K562 (cell line): ENCODE results near the gene ENTPD6. TPM values are rescaled to one million over a fixed set of nuclear protein-coding genes. Genes with fewer than 3 reads are reported as not detected.

Experiments used
- ATAC-seq: fragments of 200-7000 bp; cut with Tn5 transposase; 3 replicates; pipeline ENCODE4 v1.9.1; 2020; ENCODE audit warnings: moderate library complexity
- BruUV-seq: library from RNA; stranded (reverse); fragments of 400-500 nt; replicated peaks from 2 replicates; lab custom pipeline; 2021; lab: Mats Ljungman, UMichigan
- CTCF ChIA-PET: fragments of 300-600 bp; formaldehyde crosslinking; extraction: SDS; loops from one replicate; lab custom pipeline; 2021; ENCODE audit warnings: low intra/inter-chr PET ratio; lab: Yijun Ruan, JAX
- POLR2A ChIA-PET: fragments of 300-600, 350-650 bp; sonication (Branson Sonifier 250); formaldehyde crosslinking; extraction: SDS; loops from one replicate; lab custom pipeline; 2021; ENCODE audit warnings: antibody characterized with exemption, inconsistent platforms; lab: Yijun Ruan, JAX
- DNase-seq, 4 experiments: peaks; one replicate each; pipeline versions ENCODE4 v3.0.0 to v3.0.0-alpha.2; 2011 to 2018; ENCODE audit warnings: low spot score in 3 of 4, mixed read lengths in 3 of 4; ENCODE audit errors: extremely low read depth in 1 of 4
- FAIRE-seq: peaks from 2 replicates; lab custom pipeline; 2011; peaks lifted over from hg19 to GRCh38; lab: Jason Lieb, UNC
- H2AFZ ChIP-seq: 2 replicates; pipeline ENCODE4 v1.6.0; 2011; ENCODE audit warnings: low read depth, low read length, control low read depth, inconsistent platforms
- H3K27ac ChIP-seq: fragments of 200-600 bp; 3 replicates; pipeline ENCODE4 v1.8.0; 2011; ENCODE audit warnings: low read depth, mild to moderate bottlenecking, control low read depth, inconsistent platforms, low read length, moderate library complexity, mixed read lengths; ENCODE audit errors: extremely low read depth
- H3K27me3 ChIP-seq, 2 experiments: fragments of 300-600 bp in 1 of 2; 2 replicates in 1 of 2; 3 replicates in 1 of 2; pipeline versions ENCODE4 v1.6.0 to v1.8.0; 2011; ENCODE audit warnings: inconsistent platforms in 2 of 2, low read length in 2 of 2, mild to moderate bottlenecking in 1 of 2, mixed read lengths in 1 of 2, moderate library complexity in 1 of 2; ENCODE audit not compliant: control insufficient read depth in 2 of 2, insufficient read depth in 2 of 2
- H3K36me3 ChIP-seq: fragments of 300-600 bp; 3 replicates; pipeline ENCODE4 v1.8.0; 2011; ENCODE audit warnings: mild to moderate bottlenecking, low read length, inconsistent platforms; ENCODE audit not compliant: control insufficient read depth, insufficient read depth
- H3K4me1 ChIP-seq, 2 experiments: fragments of 200-600 bp in 1 of 2; replicated peaks in 1 of 2; 2 replicates in 1 of 2; 3 replicates in 1 of 2; pipeline versions ENCODE4 v1.5.1 to v1.8.0; 2011; ENCODE audit warnings: inconsistent platforms in 2 of 2, low read length in 2 of 2, mild to moderate bottlenecking in 1 of 2, mixed read lengths in 1 of 2, moderate library complexity in 1 of 2; ENCODE audit not compliant: control insufficient read depth in 2 of 2, insufficient read depth in 2 of 2
- H3K4me2 ChIP-seq: 2 replicates; pipeline ENCODE4 v1.6.1; 2011; ENCODE audit warnings: low read length, control low read depth, inconsistent platforms, mixed read lengths; ENCODE audit not compliant: insufficient read depth
- H3K4me3 ChIP-seq: fragments of 200-600 bp; sonication (generic), shearing (Covaris generic); 2 replicates; pipeline ENCODE4 v1.5.1; 2016; ENCODE audit warnings: control low read depth, inconsistent platforms
- H3K79me2 ChIP-seq: fragments of 200-600 bp; 3 replicates; pipeline ENCODE4 v1.8.0; 2011; ENCODE audit warnings: low read length, inconsistent platforms; ENCODE audit not compliant: control insufficient read depth, insufficient read depth
- H3K9ac ChIP-seq, 2 experiments: 2 replicates each; pipeline versions ENCODE4 v1.6.0 to v1.6.1; 2011; ENCODE audit warnings: low read depth in 2 of 2, low read length in 2 of 2, control low read depth in 1 of 2, inconsistent platforms in 1 of 2, mild to moderate bottlenecking in 1 of 2, mixed read lengths in 1 of 2; ENCODE audit not compliant: insufficient read depth in 1 of 2
- H3K9me1 ChIP-seq: one replicate; pipeline ENCODE4 v1.6.0; 2011; ENCODE audit warnings: inconsistent platforms, mild to moderate bottlenecking, low read length, moderate library complexity; ENCODE audit not compliant: control insufficient read depth, insufficient read depth
- H3K9me3 ChIP-seq: replicated peaks from 2 replicates; pipeline ENCODE4 v1.5.1; 2011; ENCODE audit warnings: low read depth, low read length, inconsistent platforms; ENCODE audit not compliant: control insufficient read depth, insufficient read depth
- H4K20me1 ChIP-seq: replicated peaks from 2 replicates; pipeline ENCODE4 v1.6.1; 2011; ENCODE audit warnings: low read length, inconsistent platforms, mixed read lengths; ENCODE audit not compliant: control insufficient read depth, insufficient read depth
- ARNT ChIP-seq, 2 experiments: fragments of 450-650 bp; IDR thresholded peaks; 2 replicates each; pipeline ENCODE4 v1.6.1; 2016; ENCODE audit warnings: mild to moderate bottlenecking in 1 of 2
- E2F3 ChIP-seq: fragments of 250-450 bp; sonication (Bioruptor Pico); IDR thresholded peaks from 2 replicates; pipeline ENCODE4 v1.4.0; 2020; ENCODE audit warnings: mild to moderate bottlenecking
- HNRNPUL1 ChIP-seq: fragments of 200-400 bp; formaldehyde crosslinking; IDR thresholded peaks from 2 replicates; pipeline ENCODE4 v1.6.1; 2017; ENCODE audit warnings: low read length
- NELFE ChIP-seq: IDR thresholded peaks from 2 replicates; pipeline ENCODE4 v1.6.1; 2011; ENCODE audit warnings: mild to moderate bottlenecking; ENCODE audit not compliant: insufficient read depth, insufficient read length
- TAF9B ChIP-seq: fragments of 450-650 bp; IDR thresholded peaks from 2 replicates; pipeline ENCODE4 v1.6.1; 2018; ENCODE audit warnings: mild to moderate bottlenecking; ENCODE audit not compliant: partially characterized antibody
- TARDBP ChIP-seq: fragments of 450-650 bp; IDR thresholded peaks from 2 replicates; pipeline ENCODE4 v1.6.1; 2016
- U2AF1 ChIP-seq: fragments of 200-400 bp; formaldehyde crosslinking; optimal IDR thresholded peaks from 2 replicates; pipeline ENCODE3; 2017; ENCODE audit warnings: mild to moderate bottlenecking, low read depth, low read length, moderate library complexity
- ZFP36 ChIP-seq: fragments of 150-350 bp; IDR thresholded peaks from 2 replicates; pipeline ENCODE4 v1.6.1; 2018; ENCODE audit warnings: low read length, low read depth; ENCODE audit not compliant: partially characterized antibody
- ZNF589 ChIP-seq: fragments of 200-800 bp; sonication (Bioruptor generic); IDR thresholded peaks from 2 replicates; pipeline ENCODE4 v1.6.1; 2016; ENCODE audit warnings: low read depth, missing genetic modification characterization, missing compliant biosample characterization
- WGBS: fragments of 100-300 bp; shearing (Covaris generic); methylation state at CpG from one replicate; pipeline ENCODE4 v1.1.6; 2016; ENCODE audit warnings: low coverage, mixed read lengths; ENCODE audit not compliant: insufficient coverage; ENCODE audit errors: missing lambda C conversion rate; 5-methylcytosine and 5-hydroxymethylcytosine counted together
- in situ Hi-C: fragments of 300-500 bp; cut with MboI; formaldehyde crosslinking; loops from 4 replicates; pipeline ENCODE4 v1.15.0; 2018; ENCODE audit warnings: inconsistent platforms, mixed read lengths
- intact Hi-C: fragments of 100-400 bp; cut with micrococcal nuclease; formaldehyde crosslinking; loops from 2 replicates; pipeline ENCODE4 v1.14.2; 2022
- polyA plus RNA-seq, 8 experiments: library from polyadenylated mRNA; depleted of rRNA in 4 of 8; stranded (reverse) in 5 of 8; unstranded in 3 of 8; fragments of >200 nt; fragmentation: Nextera tagmentation in 2 of 8; fragmentation: Illumina TruSeq in 1 of 8; extraction: Ambion mirVana in 2 of 8; extraction: Trizol in 1 of 8; gene quantifications; 2 replicates each; pipeline versions ENCODE4 v1.2.1 to v1.2.3, GENCODE V29; 2011 to 2014; ENCODE audit warnings: inconsistent platforms in 1 of 8, missing spikeins in 1 of 8
- total RNA-seq, 7 experiments: library from RNA; depleted of rRNA in 6 of 7; stranded (reverse); fragments of >200 nt in 6 of 7; fragmentation: Illumina TruSeq in 2 of 7; extraction: Trizol in 2 of 7; gene quantifications; 2 replicates each; pipeline versions ENCODE4 v1.2.1 to v1.2.3, GENCODE V29; 2011 to 2021; ENCODE audit warnings: low replicate concordance in 1 of 7
- TF ChIP-seq, protein P1 (sequence below): fragments of 250-450 bp; sonication (Bioruptor Pico); IDR thresholded peaks from 2 replicates; pipeline ENCODE4 v1.9.0; 2021; ENCODE audit warnings: mild to moderate bottlenecking
- TF ChIP-seq, protein P2 (sequence below): conservative IDR thresholded peaks from 2 replicates; pipeline ENCODE4 v1.6.1; 2011; ENCODE audit warnings: low read depth, mild to moderate bottlenecking, low read length; ENCODE audit not compliant: control insufficient read depth
- TF ChIP-seq, protein P3 (sequence below): sonication (generic); formaldehyde crosslinking; IDR thresholded peaks from 2 replicates; pipeline ENCODE4 v1.8.0; 2022; ENCODE audit warnings: mild to moderate bottlenecking, missing genetic modification reagents

The ENTPD6 gene
- total and polyA plus RNA-seq, 9 of the 15 experiments (the other 6 are each of a cell fraction or from before 2014, with no cell fraction given) = 0.82 to 36.8 (median 22.4) TPM

GRCh38 chr20:25215521-25215920, 20.0 kb downstream of the ENTPD6 start (continued):
- TF ChIP-seq TARDBP (no peak), ZFP36 (no peak), NELFE (no peak), TAF9B (no peak)
- TF ChIP-seq, protein P1, sequence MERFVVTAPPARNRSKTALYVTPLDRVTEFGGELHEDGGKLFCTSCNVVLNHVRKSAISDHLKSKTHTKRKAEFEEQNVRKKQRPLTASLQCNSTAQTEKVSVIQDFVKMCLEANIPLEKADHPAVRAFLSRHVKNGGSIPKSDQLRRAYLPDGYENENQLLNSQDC (CRISPR knock-in tag) = no peak

- intact Hi-C loops (no loop called here), in situ Hi-C loops (no loop called here)
- H3K9me3 ChIP-seq = no peaks in the 10 kb centered on the region
- H4K20me1 ChIP-seq = no peaks in the 10 kb centered on the region
- no peak overlapping the region for H3K4me2 ChIP-seq
- BruUV-seq = no TSS peak
- no peaks in the 10 kb centered on the region for H3K79me2 ChIP-seq
- no peak for ATAC-seq
- DNase-seq = no peak
- H3K36me3 ChIP-seq = peaks cover 31% of the 10 kb centered on the region; the same call in 2 of the 3 replicates
- no peak for FAIRE-seq
- H3K9me1 ChIP-seq = no peaks in the 10 kb centered on the region
- H3K4me1 ChIP-seq = peaks cover 0 to 7% of the 10 kb centered on the region in 2 experiments; a peak in 2 of 5 replicates
- WGBS = 94% methylated on average over 6 of the region's 16 CpGs
- ChIA-PET POLR2A (interaction anchor here (0.7 kb wide), 1 partner anchor 10 kb away, joined by 5 read pairs; no protein-coding TSS in a partner anchor), CTCF (no interaction called here)
- no peak overlapping the region for H3K27ac ChIP-seq
- H2AFZ ChIP-seq = no peak overlapping the region
- H3K4me3 ChIP-seq = no peak overlapping the region
- no peak overlapping the region for H3K9ac ChIP-seq
- H3K27me3 ChIP-seq = no peaks in the 10 kb centered on the region
- TF ChIP-seq ARNT (IDR thresholded peaks at IDR 0.05) (no peak), ZNF589 (no peak), E2F3 (CRISPR knock-in tag) (no peak), U2AF1 (no peak), HNRNPUL1 (no peak)
- TF ChIP-seq, protein P2, sequence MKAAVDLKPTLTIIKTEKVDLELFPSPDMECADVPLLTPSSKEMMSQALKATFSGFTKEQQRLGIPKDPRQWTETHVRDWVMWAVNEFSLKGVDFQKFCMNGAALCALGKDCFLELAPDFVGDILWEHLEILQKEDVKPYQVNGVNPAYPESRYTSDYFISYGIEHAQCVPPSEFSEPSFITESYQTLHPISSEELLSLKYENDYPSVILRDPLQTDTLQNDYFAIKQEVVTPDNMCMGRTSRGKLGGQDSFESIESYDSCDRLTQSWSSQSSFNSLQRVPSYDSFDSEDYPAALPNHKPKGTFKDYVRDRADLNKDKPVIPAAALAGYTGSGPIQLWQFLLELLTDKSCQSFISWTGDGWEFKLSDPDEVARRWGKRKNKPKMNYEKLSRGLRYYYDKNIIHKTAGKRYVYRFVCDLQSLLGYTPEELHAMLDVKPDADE = no peak
- TF ChIP-seq, protein P3, sequence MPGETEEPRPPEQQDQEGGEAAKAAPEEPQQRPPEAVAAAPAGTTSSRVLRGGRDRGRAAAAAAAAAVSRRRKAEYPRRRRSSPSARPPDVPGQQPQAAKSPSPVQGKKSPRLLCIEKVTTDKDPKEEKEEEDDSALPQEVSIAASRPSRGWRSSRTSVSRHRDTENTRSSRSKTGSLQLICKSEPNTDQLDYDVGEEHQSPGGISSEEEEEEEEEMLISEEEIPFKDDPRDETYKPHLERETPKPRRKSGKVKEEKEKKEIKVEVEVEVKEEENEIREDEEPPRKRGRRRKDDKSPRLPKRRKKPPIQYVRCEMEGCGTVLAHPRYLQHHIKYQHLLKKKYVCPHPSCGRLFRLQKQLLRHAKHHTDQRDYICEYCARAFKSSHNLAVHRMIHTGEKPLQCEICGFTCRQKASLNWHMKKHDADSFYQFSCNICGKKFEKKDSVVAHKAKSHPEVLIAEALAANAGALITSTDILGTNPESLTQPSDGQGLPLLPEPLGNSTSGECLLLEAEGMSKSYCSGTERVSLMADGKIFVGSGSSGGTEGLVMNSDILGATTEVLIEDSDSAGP (CRISPR knock-in tag) = no peak
Measured at GRCh38 chr20:25216199-25216945, 20.9 kb downstream of the ENTPD6 start.
